Spleen (tissue), 11 donors: Measurements from ENCODE around the gene VWA3B. TPM values are rescaled to one million over a fixed set of nuclear protein-coding genes. Genes with fewer than 3 reads are reported as not detected.
"Not testable (repeated sequence)": the region's sequence is repeated elsewhere in the genome, so short reads cannot be mapped to it uniquely, and the experiment has no call there.

Source experiments
- DNase-seq: peaks from one replicate; pipeline ENCODE4 v3.0.0-alpha.2; 2020
- H3K27ac ChIP-seq, 8 donors: fragments of 200-600 bp; sonication (generic) in 7 of 8; 1 replicate in 4 of 8; 2 replicates in 4 of 8; pipeline versions ENCODE4 v1.5.0 to v1.8.0; 2016 to 2021; ENCODE audit warnings: inconsistent platforms in 4 of 8, mild to moderate bottlenecking in 4 of 8, moderate library complexity in 1 of 8
- H3K27me3 ChIP-seq, 7 donors: fragments of 200-600 bp; sonication (generic) in 6 of 7; replicated peaks in 1 of 7; 1 replicate in 4 of 7; 2 replicates in 3 of 7; pipeline versions ENCODE4 v1.5.0 to v1.8.0; 2016 to 2021; ENCODE audit warnings: inconsistent platforms in 3 of 7, mild to moderate bottlenecking in 1 of 7
- H3K36me3 ChIP-seq, 6 donors: fragments of 200-600 bp; sonication (generic) in 5 of 6; 1 replicate in 4 of 6; 2 replicates in 2 of 6; pipeline versions ENCODE4 v1.5.0 to v1.8.0; 2016 to 2021; ENCODE audit warnings: inconsistent platforms in 2 of 6
- H3K4me1 ChIP-seq, 6 donors: fragments of 200-600 bp; sonication (generic) in 5 of 6; 1 replicate in 3 of 6; 2 replicates in 3 of 6; pipeline versions ENCODE4 v1.5.0 to v1.8.0; 2016 to 2021; ENCODE audit warnings: inconsistent platforms in 3 of 6
- H3K4me3 ChIP-seq, 8 donors: fragments of 200-600 bp; sonication (generic) in 7 of 8; 1 replicate in 4 of 8; 2 replicates in 4 of 8; pipeline versions ENCODE4 v1.5.0 to v1.8.0; 2016 to 2021; ENCODE audit warnings: inconsistent platforms in 4 of 8, mild to moderate bottlenecking in 4 of 8, moderate library complexity in 2 of 8
- H3K9me3 ChIP-seq, 8 donors: fragments of 200-600 bp; sonication (generic) in 7 of 8; 1 replicate in 4 of 8; 2 replicates in 4 of 8; pipeline versions ENCODE4 v1.5.0 to v1.8.0; 2016 to 2021; ENCODE audit warnings: inconsistent platforms in 4 of 8
- CTCF ChIP-seq, 11 experiments: fragments of 200-600 bp in 7 of 11; fragments of 450-650 bp in 4 of 11; sonication (generic) in 4 of 11; IDR thresholded peaks in 8 of 11; conservative IDR thresholded peaks in 3 of 11; 1 replicate in 7 of 11; 2 replicates in 4 of 11; pipeline versions ENCODE4 v1.4.0 to v1.8.0; 2016 to 2021; ENCODE audit warnings: antibody characterized with exemption in 11 of 11, inconsistent platforms in 4 of 11, mild to moderate bottlenecking in 1 of 11
- POLR2A ChIP-seq, 3 donors: fragments of 450-650 bp; IDR thresholded peaks; one replicate each; pipeline ENCODE4 v1.5.1; 2017; ENCODE audit warnings: antibody characterized with exemption in 3 of 3, mild to moderate bottlenecking in 1 of 3
- POLR2AphosphoS5 ChIP-seq, 3 donors: sonication (generic); formaldehyde crosslinking; IDR thresholded peaks; one replicate each; pipeline ENCODE4 v1.5.1; 2017; ENCODE audit warnings: antibody characterized with exemption in 3 of 3
- whole genome bisulfite sequencing, 5 donors: extraction: QIAGEN DNeasy Blood & Tissue Kit in 3 of 5; methylation state at CpG; one replicate each; pipeline versions ENCODE4 v1.1.5 to v1.1.7; 2013 to 2018; 5-methylcytosine and 5-hydroxymethylcytosine counted together
- intact Hi-C: fragments of 100-400 bp; cut with DNase I; formaldehyde crosslinking; loops from one replicate; pipeline ENCODE4 v1.15.0; 2023; ENCODE audit warnings: low total_unique reads
- polyA plus RNA-seq, 3 donors: library from polyadenylated mRNA; stranded (reverse); fragments of 200-250 nt; gene quantifications; one replicate each; pipeline ENCODE4 v1.2.1, GENCODE V29; 2013
- total RNA-seq, 7 donors: library from RNA; depleted of rRNA in 3 of 7; stranded (reverse); fragments of >200 nt in 3 of 7; fragmentation: NEBNext Ultra II Directional in 4 of 7; extraction: Animal tissue kit (Norgen Biotek cat#: 25700) in 4 of 7; gene quantifications; one replicate each; pipeline versions ENCODE4 v1.1.0 to v1.2.1, GENCODE V29; 2016 to 2021
- donor health status: healthy with polysubstance abuse.
- donor health status: DM: no; HTN: no; CAD: no; lungs with moderate emphysema.
- donor health status: DM: no; HTN: no; CAD: no.
- donor health status: Bipolar disorder and iron deficiency.
- donor health status: healthy.
- donor health status: DM: no; HTN: no; CAD: no.
- donor health status: DM: yes; HTN: yes; CAD: no.

VWA3B gene
- total and polyA plus RNA-seq, 10 donors = 0.02 to 0.13 TPM; not detected in 8

- DNase-seq = no peak
- Histone ChIP-seq H3K9me3 (no peaks in the 10 kb centered on the region), H3K27me3 (peaks cover 0 to 9% (median 0%) of the 10 kb centered on the region in 7 donors), H3K4me1 (peaks cover 0 to 10% (median 3%) of the 10 kb centered on the region in 6 donors), H3K27ac (no peak overlapping the region), H3K4me3 (no peak overlapping the region), H3K36me3 (no peaks in the 10 kb centered on the region)
- no peak for TF ChIP-seq POLR2A (IDR thresholded peaks at IDR 0.05)
- no peak for TF ChIP-seq POLR2AphosphoS5 (IDR thresholded peaks at IDR 0.05)
- no peak for TF ChIP-seq CTCF (IDR thresholded peaks at IDR 0.05 in 8 of 11, conservative IDR thresholded peaks at IDR 0.05 in 3 of 11)
- intact Hi-C loops = no loop called here
- WGBS, 5 donors = 71 to 88% (median 79%) methylated on average over 5 of the region's 5 CpGs
These were observed 39.1 kb downstream of the VWA3B start for GRCh38 chr2:98126061-98126460.

GRCh38 chr2:98127229-98127989 is 40.4 kb downstream of the VWA3B start:
- H3K9me3 ChIP-seq = no peaks in the 10 kb centered on the region
- no peak overlapping the region for H3K27ac ChIP-seq
- peaks cover 0 to 5% (median 0%) of the 10 kb centered on the region in 7 donors for H3K27me3 ChIP-seq
- no peaks in the 10 kb centered on the region for H3K36me3 ChIP-seq
- intact Hi-C loops = no loop called here
- H3K4me3 ChIP-seq = no peak overlapping the region
- 86 to 91% (median 88%) methylated on average over 14 to 15 of the region's 15 CpGs for WGBS, 5 donors
- TF ChIP-seq CTCF (IDR thresholded peaks at IDR 0.05 in 8 of 11, conservative IDR thresholded peaks at IDR 0.05 in 3 of 11) = no peak
- no peak for TF ChIP-seq POLR2AphosphoS5 (IDR thresholded peaks at IDR 0.05)
- no peak for TF ChIP-seq POLR2A (IDR thresholded peaks at IDR 0.05)
- no peak for DNase-seq
- peaks cover 0 to 10% (median 3%) of the 10 kb centered on the region in 6 donors for H3K4me1 ChIP-seq

GRCh38 chr2:98128556-98129109 is 41.7 kb downstream of the VWA3B start:
- no peak for DNase-seq
- H3K9me3 ChIP-seq = no peaks in the 10 kb centered on the region
- TF ChIP-seq POLR2A (IDR thresholded peaks at IDR 0.05) (no peak), CTCF (IDR thresholded peaks at IDR 0.05 in 8 of 11, conservative IDR thresholded peaks at IDR 0.05 in 3 of 11) (no peak), POLR2AphosphoS5 (IDR thresholded peaks at IDR 0.05) (no peak)
- H3K27me3 ChIP-seq = no peaks in the 10 kb centered on the region
- no peaks in the 10 kb centered on the region for H3K36me3 ChIP-seq
- H3K4me1 ChIP-seq = peaks cover 0 to 6% (median under 1%) of the 10 kb centered on the region in 6 donors
- no peak overlapping the region for H3K4me3 ChIP-seq
- no peak overlapping the region for H3K27ac ChIP-seq
- intact Hi-C loops = no loop called here
- WGBS, 5 donors = 82 to 93% (median 89%) methylated on average over 7 of the region's 7 CpGs

- intact Hi-C loops, H3K27me3 ChIP-seq, DNase-seq, H3K27ac ChIP-seq, H3K9me3 ChIP-seq, H3K36me3 ChIP-seq, H3K4me3 ChIP-seq: not testable (repeated sequence)
- H3K4me1 ChIP-seq = peaks cover 0 to 16% (median 7%) of the 10 kb centered on the region in 6 donors
- 44 to 67% (median 57%) methylated on average over 5 of the region's 5 CpGs for WGBS, 5 donors
These were observed 43.1 kb downstream of the VWA3B start for GRCh38 chr2:98130073-98130472.
